K562 (cell line): ENCODE results near the gene ATAD2B. TPM values are rescaled to one million over a fixed set of nuclear protein-coding genes. Genes with fewer than 3 reads are reported as not detected.

ENCODE experiments used
- CCNT2 ChIP-seq: IDR thresholded peaks from 2 replicates; pipeline ENCODE4 v1.6.1; 2011; ENCODE audit warnings: borderline replicate concordance, low read depth, mild to moderate bottlenecking, moderate library complexity, mixed read lengths, low read length; ENCODE audit not compliant: insufficient read length; ENCODE audit errors: extremely low read depth
- MAFG ChIP-seq: fragments of 450-650 bp; conservative IDR thresholded peaks from 2 replicates; pipeline ENCODE4 v1.6.1; 2016; ENCODE audit warnings: missing genetic modification characterization, missing compliant biosample characterization
- NBN ChIP-seq: fragments of 450-650 bp; IDR thresholded peaks from 2 replicates; pipeline ENCODE4 v1.6.1; 2016; ENCODE audit warnings: low read depth, mild to moderate bottlenecking
- PML ChIP-seq: IDR thresholded peaks from 2 replicates; pipeline ENCODE4 v1.6.1; 2012; ENCODE audit warnings: low read length, inconsistent platforms
- SMARCA4 ChIP-seq: fragments of 450-650 bp; IDR thresholded peaks from 2 replicates; pipeline ENCODE4 v1.6.1; 2016
- SPI1 ChIP-seq: IDR thresholded peaks from 2 replicates; pipeline ENCODE4 v1.6.1; 2011; ENCODE audit warnings: low read depth, low read length, control low read depth, borderline replicate concordance
- SRSF7 ChIP-seq: fragments of 200-400 bp; formaldehyde crosslinking; optimal IDR thresholded peaks from 2 replicates; pipeline ENCODE3; 2017; ENCODE audit warnings: mild to moderate bottlenecking, low read depth, low read length
- SUPT5H ChIP-seq: fragments of 450-650 bp; IDR thresholded peaks from 2 replicates; pipeline ENCODE4 v1.6.1; 2016
- TBL1XR1 ChIP-seq, 2 experiments: IDR thresholded peaks; 2 replicates each; pipeline ENCODE4 v1.6.1; 2012; ENCODE audit warnings: improper control_type of control experiment in 2 of 2, low read length in 2 of 2, mild to moderate bottlenecking in 1 of 2
- TBP ChIP-seq: optimal IDR thresholded peaks from 2 replicates; pipeline ENCODE3; 2011; ENCODE audit warnings: low read depth, low read length, improper control_type of control experiment
- XRCC5 ChIP-seq: fragments of 200-400 bp; formaldehyde crosslinking; IDR thresholded peaks from 2 replicates; pipeline ENCODE4 v1.6.1; 2017; ENCODE audit warnings: low read depth, mild to moderate bottlenecking, low read length
- ZNF644 ChIP-seq: fragments of 200-800 bp; sonication (Bioruptor generic); IDR thresholded peaks from 2 replicates; pipeline ENCODE4 v1.6.1; 2016; ENCODE audit warnings: low read depth, missing genetic modification characterization, missing compliant biosample characterization
- polyA plus RNA-seq, 8 experiments: library from polyadenylated mRNA; depleted of rRNA in 4 of 8; stranded (reverse) in 5 of 8; unstranded in 3 of 8; fragments of >200 nt; fragmentation: Nextera tagmentation in 2 of 8; fragmentation: Illumina TruSeq in 1 of 8; extraction: Ambion mirVana in 2 of 8; extraction: Trizol in 1 of 8; gene quantifications; 2 replicates each; pipeline versions ENCODE4 v1.2.1 to v1.2.3, GENCODE V29; 2011 to 2014; ENCODE audit warnings: inconsistent platforms in 1 of 8, missing spikeins in 1 of 8
- total RNA-seq, 7 experiments: library from RNA; depleted of rRNA in 6 of 7; stranded (reverse); fragments of >200 nt in 6 of 7; fragmentation: Illumina TruSeq in 2 of 7; extraction: Trizol in 2 of 7; gene quantifications; 2 replicates each; pipeline versions ENCODE4 v1.2.1 to v1.2.3, GENCODE V29; 2011 to 2021; ENCODE audit warnings: low replicate concordance in 1 of 7
- TF ChIP-seq, protein P1 (sequence below): fragments of 450-650 bp; IDR thresholded peaks from 2 replicates; pipeline ENCODE4 v1.6.1; 2016; ENCODE audit warnings: missing biosample characterization, missing genetic modification characterization

Gene ATAD2B
- total and polyA plus RNA-seq, 9 of the 15 experiments (the other 6 are each of a cell fraction or from before 2014, with no cell fraction given): 3.2 to 21.6 (median 11.4) TPM

DNA sequence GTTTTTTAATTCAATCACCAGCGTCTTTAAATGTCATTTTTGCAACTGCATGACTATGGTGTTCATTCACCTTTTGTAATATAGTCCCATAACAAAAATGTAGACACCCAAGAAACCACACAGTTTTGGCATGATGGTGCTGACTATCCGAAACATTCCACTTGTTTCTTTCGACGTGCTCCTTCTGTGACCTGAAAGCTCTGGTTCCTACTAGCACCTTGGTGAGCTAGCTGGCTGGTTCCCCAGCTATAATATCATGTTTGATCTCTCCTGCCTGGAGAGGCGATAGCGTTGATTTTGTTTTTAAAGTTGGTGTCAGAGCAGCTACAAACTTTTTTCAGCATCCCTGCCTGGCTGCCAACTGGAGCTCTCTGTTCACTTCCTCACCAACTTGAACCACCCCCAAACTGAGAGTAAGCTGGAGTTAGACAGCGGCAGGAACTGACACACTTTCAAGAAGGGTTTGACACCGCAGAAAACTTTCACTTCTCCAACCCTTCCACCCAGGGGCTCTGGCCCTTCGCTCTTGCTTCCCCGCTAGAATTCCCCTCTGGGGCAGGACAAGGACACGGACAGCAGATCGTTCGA lies 1.1 kb downstream of the ATAD2B start (continued):
- TF ChIP-seq, protein P1, sequence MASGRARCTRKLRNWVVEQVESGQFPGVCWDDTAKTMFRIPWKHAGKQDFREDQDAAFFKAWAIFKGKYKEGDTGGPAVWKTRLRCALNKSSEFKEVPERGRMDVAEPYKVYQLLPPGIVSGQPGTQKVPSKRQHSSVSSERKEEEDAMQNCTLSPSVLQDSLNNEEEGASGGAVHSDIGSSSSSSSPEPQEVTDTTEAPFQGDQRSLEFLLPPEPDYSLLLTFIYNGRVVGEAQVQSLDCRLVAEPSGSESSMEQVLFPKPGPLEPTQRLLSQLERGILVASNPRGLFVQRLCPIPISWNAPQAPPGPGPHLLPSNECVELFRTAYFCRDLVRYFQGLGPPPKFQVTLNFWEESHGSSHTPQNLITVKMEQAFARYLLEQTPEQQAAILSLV (tag): no peak
- TF ChIP-seq SUPT5H (peak; percentile 8; the same call in 1 of the 2 replicates), ZNF644 (tag) (no peak), NBN (peak; percentile 72), SMARCA4 (0 out of 2 replicates have a peak, but pooled peaks have one; percentile 26), MAFG (no peak), TBL1XR1 (IDR thresholded peaks at IDR 0.05; ENCODE audit: low read length in 2 of 2) (no peak), TBP (peak; percentile 44), XRCC5 (no peak), CCNT2 (no peak), PML (peak; percentile 21; the same call in 1 of the 2 replicates), SPI1 (peak; percentile 86), SRSF7 (no peak)
